SH-SY5Y (cell line): ENCODE measurements around the gene PCGF5.

Experiments used
- GATA2 ChIP-seq: IDR thresholded peaks from 2 replicates; pipeline ENCODE4 v1.6.1; 2011; ENCODE audit warnings: mild to moderate bottlenecking, low read depth, low read length
- GATA3 ChIP-seq: IDR thresholded peaks from 2 replicates; pipeline ENCODE4 v1.6.1; 2011; ENCODE audit warnings: low read depth, mild to moderate bottlenecking, low read length, moderate library complexity

PCGF5 gene

DNA sequence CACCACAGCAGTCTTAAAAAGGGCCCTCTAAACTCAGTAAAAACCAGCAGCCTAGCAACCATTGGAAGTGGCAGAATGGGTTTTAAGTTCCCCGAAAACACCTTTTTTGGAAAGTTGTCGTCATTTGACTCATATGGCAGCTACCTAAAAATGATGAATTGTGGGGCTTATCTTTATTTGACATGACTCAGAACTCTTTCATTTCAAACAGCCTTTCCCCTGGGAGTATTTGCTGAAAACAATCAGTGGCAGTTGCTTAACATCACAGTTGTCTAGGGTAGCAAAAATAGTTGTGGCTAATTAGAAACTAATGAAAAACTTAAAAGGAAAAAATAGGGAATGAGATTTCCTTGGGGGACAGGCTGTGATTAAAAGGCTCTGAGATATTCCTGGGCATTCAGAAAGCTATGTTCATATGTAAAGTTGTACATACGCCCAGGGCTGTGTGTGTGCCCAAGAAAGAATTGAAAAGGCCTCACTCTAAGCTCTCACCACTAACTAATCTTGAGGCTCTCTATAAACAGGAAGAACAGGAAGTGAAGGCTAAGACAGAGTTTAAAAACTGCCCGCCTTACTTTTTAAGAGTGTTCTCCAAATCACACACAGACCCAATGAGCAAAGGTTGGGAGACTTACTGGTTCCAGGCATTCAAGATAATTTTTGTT, 108.0 kb downstream of the PCGF5 start:
- no peak for TF ChIP-seq GATA3
- no peak for TF ChIP-seq GATA2
